BLaER1 (cell line): ENCODE results near the gene FOXD3.

Experiments
- H3K27ac ChIP-seq: shearing (Covaris generic); formaldehyde crosslinking; 2 replicates; pipeline ENCODE4 v1.8.1; 2022
- H3K27me3 ChIP-seq: shearing (Covaris generic); formaldehyde crosslinking; 2 replicates; pipeline ENCODE4 v1.8.1; 2022
- H3K36me3 ChIP-seq: shearing (Covaris generic); formaldehyde crosslinking; 2 replicates; pipeline ENCODE4 v1.8.1; 2022
- H3K4me1 ChIP-seq: shearing (Covaris generic); formaldehyde crosslinking; 2 replicates; pipeline ENCODE4 v1.8.1; 2022
- H3K4me2 ChIP-seq: shearing (Covaris generic); formaldehyde crosslinking; 2 replicates; pipeline ENCODE4 v1.8.1; 2022
- H3K4me3 ChIP-seq: shearing (Covaris generic); formaldehyde crosslinking; 2 replicates; pipeline ENCODE4 v1.8.1; 2022
- H3K9ac ChIP-seq: shearing (Covaris generic); formaldehyde crosslinking; 2 replicates; pipeline ENCODE4 v1.8.1; 2022
- H3K9me3 ChIP-seq: shearing (Covaris generic); formaldehyde crosslinking; 2 replicates; pipeline ENCODE4 v1.8.1; 2022
- H4K20me1 ChIP-seq: shearing (Covaris generic); formaldehyde crosslinking; 2 replicates; pipeline ENCODE4 v1.8.1; 2022
- Cebpa-rat ChIP-seq: shearing (Covaris generic); IDR thresholded peaks from 2 replicates; pipeline ENCODE4 v1.8.1; 2022

The FOXD3 gene

GRCh38 chr1:63326473-63327380 is 4.4 kb downstream of the FOXD3 start:
- no peak overlapping the region for H3K9ac ChIP-seq
- peaks cover 38% of the 10 kb centered on the region for H4K20me1 ChIP-seq
- H3K27ac ChIP-seq = no peak overlapping the region
- H3K4me2 ChIP-seq = no peak overlapping the region
- no peaks in the 10 kb centered on the region for H3K4me1 ChIP-seq
- H3K36me3 ChIP-seq = no peaks in the 10 kb centered on the region
- peaks cover 98% of the 10 kb centered on the region for H3K27me3 ChIP-seq
- TF ChIP-seq Cebpa-rat = no peak
- H3K4me3 ChIP-seq = no peak overlapping the region
- peaks cover 51% of the 10 kb centered on the region for H3K9me3 ChIP-seq

- H3K36me3 ChIP-seq = no peaks in the 10 kb centered on the region
- H4K20me1 ChIP-seq = peaks cover 36% of the 10 kb centered on the region
- no peak overlapping the region for H3K27ac ChIP-seq
- no peak overlapping the region for H3K4me3 ChIP-seq
- no peak overlapping the region for H3K9ac ChIP-seq
- TF ChIP-seq Cebpa-rat = no peak
- H3K27me3 ChIP-seq = peaks cover 95% of the 10 kb centered on the region
- H3K9me3 ChIP-seq = peaks cover 43% of the 10 kb centered on the region
- H3K4me2 ChIP-seq = peak overlapping the region; percentile 25
- H3K4me1 ChIP-seq = no peaks in the 10 kb centered on the region
Observed at GRCh38 chr1:63327417-63328054, 5.2 kb downstream of the FOXD3 start.

GRCh38 chr1:63328122-63328521 is 5.8 kb downstream of the FOXD3 start:
- Histone ChIP-seq H3K4me1 (no peaks in the 10 kb centered on the region), H4K20me1 (peaks cover 35% of the 10 kb centered on the region), H3K9me3 (peaks cover 37% of the 10 kb centered on the region), H3K4me2 (no peak overlapping the region), H3K27me3 (peaks cover 89% of the 10 kb centered on the region), H3K9ac (no peak overlapping the region), H3K27ac (no peak overlapping the region), H3K36me3 (no peaks in the 10 kb centered on the region), H3K4me3 (no peak overlapping the region)
- no peak for TF ChIP-seq Cebpa-rat

GRCh38 chr1:63328781-63329180 is 6.4 kb downstream of the FOXD3 start:
- Histone ChIP-seq H3K4me2 (no peak overlapping the region), H3K27me3 (peaks cover 83% of the 10 kb centered on the region), H3K9ac (no peak overlapping the region), H3K4me1 (no peaks in the 10 kb centered on the region), H3K27ac (no peak overlapping the region), H3K4me3 (no peak overlapping the region), H3K9me3 (peaks cover 30% of the 10 kb centered on the region), H3K36me3 (no peaks in the 10 kb centered on the region), H4K20me1 (peaks cover 28% of the 10 kb centered on the region)
- no peak for TF ChIP-seq Cebpa-rat

GRCh38 chr1:63329621-63330330 is 7.4 kb downstream of the FOXD3 start:
- Histone ChIP-seq H3K9me3 (peaks cover 21% of the 10 kb centered on the region), H3K4me1 (no peaks in the 10 kb centered on the region), H3K36me3 (no peaks in the 10 kb centered on the region), H3K27me3 (peaks cover 73% of the 10 kb centered on the region), H3K4me2 (no peak overlapping the region), H4K20me1 (peaks cover 19% of the 10 kb centered on the region), H3K4me3 (no peak overlapping the region), H3K9ac (no peak overlapping the region), H3K27ac (no peak overlapping the region)
- no peak for TF ChIP-seq Cebpa-rat

GRCh38 chr1:63330331-63330916 is 8.1 kb downstream of the FOXD3 start:
- H3K9ac ChIP-seq = no peak overlapping the region
- H3K27me3 ChIP-seq = peaks cover 66% of the 10 kb centered on the region
- peaks cover 21% of the 10 kb centered on the region for H3K9me3 ChIP-seq
- H3K4me1 ChIP-seq = no peaks in the 10 kb centered on the region
- peaks cover 19% of the 10 kb centered on the region for H4K20me1 ChIP-seq
- H3K4me3 ChIP-seq = no peak overlapping the region
- H3K4me2 ChIP-seq = no peak overlapping the region
- H3K27ac ChIP-seq = no peak overlapping the region
- H3K36me3 ChIP-seq = no peaks in the 10 kb centered on the region
- TF ChIP-seq Cebpa-rat = no peak

- H3K9ac ChIP-seq = no peak overlapping the region
- H3K4me3 ChIP-seq = no peak overlapping the region
- no peaks in the 10 kb centered on the region for H4K20me1 ChIP-seq
- no peak overlapping the region for H3K4me2 ChIP-seq
- no peak overlapping the region for H3K27ac ChIP-seq
- H3K9me3 ChIP-seq = no peaks in the 10 kb centered on the region
- H3K27me3 ChIP-seq = no peaks in the 10 kb centered on the region
- H3K4me1 ChIP-seq = no peaks in the 10 kb centered on the region
- no peak for TF ChIP-seq Cebpa-rat
- H3K36me3 ChIP-seq = no peaks in the 10 kb centered on the region
Observed at GRCh38 chr1:63342402-63342801, 20.0 kb downstream of the FOXD3 start.

GRCh38 chr1:63343922-63344321 is 21.6 kb downstream of the FOXD3 start:
- H3K27me3 ChIP-seq = no peaks in the 10 kb centered on the region
- no peaks in the 10 kb centered on the region for H3K36me3 ChIP-seq
- no peak overlapping the region for H3K9ac ChIP-seq
- H3K4me2 ChIP-seq = no peak overlapping the region
- H3K9me3 ChIP-seq = no peaks in the 10 kb centered on the region
- no peak overlapping the region for H3K27ac ChIP-seq
- H3K4me1 ChIP-seq = no peaks in the 10 kb centered on the region
- no peak for TF ChIP-seq Cebpa-rat
- no peaks in the 10 kb centered on the region for H4K20me1 ChIP-seq
- H3K4me3 ChIP-seq = no peak overlapping the region

- Histone ChIP-seq H3K27me3 (no peaks in the 10 kb centered on the region), H3K9ac (no peak overlapping the region), H3K4me2 (no peak overlapping the region), H3K27ac (no peak overlapping the region), H3K4me3 (no peak overlapping the region), H3K9me3 (no peaks in the 10 kb centered on the region), H4K20me1 (no peaks in the 10 kb centered on the region), H3K36me3 (no peaks in the 10 kb centered on the region), H3K4me1 (no peaks in the 10 kb centered on the region)
- no peak for TF ChIP-seq Cebpa-rat
Observed at GRCh38 chr1:63350320-63350719, 28.0 kb downstream of the FOXD3 start.
